Measurements from ENCODE around the gene TMSB10.
"Not testable (repeated sequence)": the region's sequence is repeated elsewhere in the genome, so short reads cannot be mapped to it uniquely, and the experiment has no call there.

Gene TMSB10

DNA sequence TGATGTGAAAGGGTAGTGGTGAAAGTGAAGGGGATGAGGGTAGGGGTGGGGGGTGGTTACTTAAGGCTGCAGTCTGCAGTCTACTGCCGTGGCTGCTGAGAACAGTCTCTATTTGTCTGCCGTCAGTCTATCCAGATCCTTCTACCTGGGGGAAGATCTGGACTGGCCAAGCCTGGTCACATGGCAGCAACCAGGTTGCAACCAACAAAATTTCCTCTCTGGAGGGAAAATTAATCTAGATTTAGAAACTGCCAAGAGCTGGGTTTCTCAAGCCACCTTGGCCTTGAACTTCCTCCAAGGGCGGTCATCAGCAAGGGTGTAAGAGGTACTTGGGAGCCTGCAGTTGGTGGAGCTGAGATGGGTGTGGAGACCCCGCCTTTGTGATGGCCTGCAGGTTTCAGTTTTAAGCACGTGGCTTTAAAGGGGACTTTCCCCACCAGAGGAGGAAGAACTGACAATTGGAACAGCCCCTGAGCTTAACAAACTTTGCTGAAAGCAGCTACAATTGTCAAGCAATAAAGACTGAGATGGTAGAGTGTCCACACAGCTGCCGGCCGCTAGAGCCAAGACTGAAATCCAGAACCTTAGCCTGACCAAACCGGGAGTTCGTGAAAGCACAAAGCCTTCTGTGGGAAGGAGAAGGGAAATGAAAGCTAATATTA lies 34.1 kb downstream of the TMSB10 start:
- TF ChIP-seq, protein P1, sequence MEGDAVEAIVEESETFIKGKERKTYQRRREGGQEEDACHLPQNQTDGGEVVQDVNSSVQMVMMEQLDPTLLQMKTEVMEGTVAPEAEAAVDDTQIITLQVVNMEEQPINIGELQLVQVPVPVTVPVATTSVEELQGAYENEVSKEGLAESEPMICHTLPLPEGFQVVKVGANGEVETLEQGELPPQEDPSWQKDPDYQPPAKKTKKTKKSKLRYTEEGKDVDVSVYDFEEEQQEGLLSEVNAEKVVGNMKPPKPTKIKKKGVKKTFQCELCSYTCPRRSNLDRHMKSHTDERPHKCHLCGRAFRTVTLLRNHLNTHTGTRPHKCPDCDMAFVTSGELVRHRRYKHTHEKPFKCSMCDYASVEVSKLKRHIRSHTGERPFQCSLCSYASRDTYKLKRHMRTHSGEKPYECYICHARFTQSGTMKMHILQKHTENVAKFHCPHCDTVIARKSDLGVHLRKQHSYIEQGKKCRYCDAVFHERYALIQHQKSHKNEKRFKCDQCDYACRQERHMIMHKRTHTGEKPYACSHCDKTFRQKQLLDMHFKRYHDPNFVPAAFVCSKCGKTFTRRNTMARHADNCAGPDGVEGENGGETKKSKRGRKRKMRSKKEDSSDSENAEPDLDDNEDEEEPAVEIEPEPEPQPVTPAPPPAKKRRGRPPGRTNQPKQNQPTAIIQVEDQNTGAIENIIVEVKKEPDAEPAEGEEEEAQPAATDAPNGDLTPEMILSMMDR (IDR thresholded peaks at IDR 0.05; ENCODE audit: low read length, missing control alignments): no peak
- no peak overlapping the region for H3K4me3 ChIP-seq (replicated peaks; ENCODE audit: low read depth, low read length)
- DNase-seq (ENCODE audit: low read depth): no peak

DNA sequence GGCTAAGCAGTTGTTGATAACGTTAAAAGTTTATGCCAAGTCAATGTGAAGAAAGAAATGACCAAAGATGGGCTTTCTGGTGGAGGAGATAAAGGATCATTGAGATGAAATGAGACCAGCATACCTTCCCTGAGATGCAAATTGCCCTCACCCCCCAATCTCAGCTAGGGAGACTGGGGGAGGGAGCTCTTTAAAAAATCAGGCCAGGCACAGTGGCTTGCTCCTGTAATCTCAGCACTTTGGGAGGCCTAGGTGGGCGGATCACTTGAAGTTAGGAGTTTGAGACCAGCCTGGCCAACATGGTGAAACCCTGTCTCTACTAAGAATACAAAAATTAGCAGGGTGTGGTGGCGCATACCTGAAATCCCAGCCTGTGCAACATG lies 34.6 kb downstream of the TMSB10 start:
- no peak for DNase-seq (ENCODE audit: low read depth)
- no peak overlapping the region for H3K4me3 ChIP-seq (replicated peaks; ENCODE audit: low read depth, low read length)
- TF ChIP-seq, protein P1 (IDR thresholded peaks at IDR 0.05; ENCODE audit: low read length, missing control alignments): no peak

DNA sequence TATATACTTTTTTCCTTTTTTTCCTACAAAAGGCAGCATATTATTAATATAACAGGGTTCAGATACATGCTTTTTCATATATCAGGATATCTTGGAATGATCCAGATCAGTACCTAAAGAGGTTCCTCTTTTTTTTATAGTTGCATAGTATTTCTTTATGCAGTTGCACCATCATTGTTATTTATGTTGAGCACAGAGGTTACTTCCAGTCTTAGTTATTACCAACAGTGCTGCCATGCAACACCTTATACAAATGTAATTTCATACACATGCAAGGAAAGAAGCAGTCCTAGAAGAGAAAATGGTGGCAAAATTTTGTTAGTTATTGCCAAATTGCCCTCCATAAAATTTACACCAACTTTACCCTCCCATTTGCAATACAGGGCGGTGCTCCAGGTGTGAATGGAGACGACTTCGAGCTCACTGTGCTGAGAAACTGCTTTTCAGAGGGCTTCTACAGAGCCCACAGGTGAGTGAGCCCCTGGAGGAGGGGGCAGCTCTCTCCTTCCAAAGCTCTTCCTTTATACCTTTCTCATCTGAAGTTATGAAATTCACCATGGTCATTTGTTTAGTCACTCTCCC lies 35.5 kb downstream of the TMSB10 start:
- TF ChIP-seq, protein P1 (IDR thresholded peaks at IDR 0.05; ENCODE audit: low read length, missing control alignments): no peak
- DNase-seq (ENCODE audit: low read depth): no peak

DNA sequence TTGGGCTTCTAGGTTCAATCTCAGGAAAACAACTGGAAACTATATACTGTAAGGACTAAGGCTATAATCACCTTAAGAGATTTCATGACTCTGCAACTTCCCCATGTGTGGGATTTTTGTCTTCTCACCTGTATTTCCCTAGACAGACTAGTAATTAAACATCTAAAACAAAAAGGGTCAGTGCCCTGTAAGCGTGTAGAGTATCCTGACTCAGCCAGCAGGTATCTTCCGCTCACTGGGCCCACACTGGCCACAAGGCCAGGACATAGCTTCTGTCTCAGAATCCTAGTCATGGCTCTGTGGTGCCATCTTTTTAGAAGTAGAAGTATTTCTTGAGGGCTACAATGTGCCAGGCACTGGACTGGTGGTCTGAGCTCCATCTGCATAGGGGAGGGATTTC lies 36.7 kb downstream of the TMSB10 start:
- H3K4me3 ChIP-seq (replicated peaks; ENCODE audit: low read depth, low read length): no peak overlapping the region
- DNase-seq (ENCODE audit: low read depth): no peak
- TF ChIP-seq, protein P1 (IDR thresholded peaks at IDR 0.05; ENCODE audit: low read length, missing control alignments): no peak

More for the DNA sequence above, 35.5 kb downstream of the TMSB10 start:
- no peak overlapping the region for H3K4me3 ChIP-seq (replicated peaks; ENCODE audit: low read depth, low read length)

DNA sequence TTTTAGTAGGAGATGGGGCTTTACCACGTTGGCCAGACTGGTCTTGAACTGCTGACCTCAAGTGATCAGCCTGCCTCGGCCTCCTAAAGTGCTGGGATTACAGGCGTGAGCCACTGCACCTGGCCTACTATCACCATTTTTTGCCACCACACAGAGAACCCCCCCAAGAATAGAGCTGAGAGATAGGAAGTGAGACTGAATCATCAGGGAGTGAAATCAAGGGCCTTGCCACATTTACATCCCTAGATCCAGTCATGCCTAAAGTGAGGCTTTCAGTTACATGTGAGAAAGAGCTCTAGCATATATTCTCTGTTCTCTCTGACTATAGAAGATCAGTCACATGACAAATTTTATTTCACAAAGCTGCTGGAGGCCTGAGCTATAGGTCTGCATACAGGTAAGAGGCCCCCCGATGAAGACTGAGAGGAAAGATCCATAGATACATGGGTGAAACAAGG lies 37.5 kb downstream of the TMSB10 start:
- peak; percentile 42 for DNase-seq (ENCODE audit: low read depth)
- no peak overlapping the region for H3K4me3 ChIP-seq (replicated peaks; ENCODE audit: low read depth, low read length)
- TF ChIP-seq, protein P1 (IDR thresholded peaks at IDR 0.05; ENCODE audit: low read length, missing control alignments): no peak

DNA sequence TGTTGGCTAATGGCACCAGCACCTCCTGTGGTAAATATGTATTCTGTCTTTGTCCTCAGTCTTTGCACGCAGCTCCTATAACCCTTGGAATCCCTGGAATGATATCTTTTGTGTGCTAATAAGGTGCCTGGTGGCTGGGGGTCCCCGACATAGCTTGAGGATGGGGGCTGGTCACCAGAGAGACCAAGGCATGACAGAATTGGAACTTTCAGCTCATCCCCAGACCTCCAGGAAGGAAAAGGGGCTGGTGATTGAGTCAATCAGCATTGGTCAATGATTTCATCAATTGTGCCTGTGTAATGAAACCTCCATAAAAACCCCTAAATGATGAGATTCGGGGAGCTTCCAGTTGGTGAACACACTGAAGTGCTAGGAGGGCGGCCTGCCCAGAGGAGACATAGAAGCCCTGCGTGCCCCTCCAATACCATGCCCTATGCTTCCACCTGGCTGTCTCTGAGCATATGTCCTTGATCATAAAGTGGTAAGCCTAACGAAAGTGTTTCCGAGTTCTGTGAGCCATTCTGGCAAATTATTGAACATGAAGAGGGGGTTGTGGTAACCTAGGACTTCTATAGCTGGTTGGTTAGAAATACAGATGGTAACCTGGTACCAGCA lies 38.9 kb downstream of the TMSB10 start:
- TF ChIP-seq, protein P1 (IDR thresholded peaks at IDR 0.05; ENCODE audit: low read length, missing control alignments): no peak
- no peak overlapping the region for H3K4me3 ChIP-seq (replicated peaks; ENCODE audit: low read depth, low read length)
- no peak for DNase-seq (ENCODE audit: low read depth)

DNA sequence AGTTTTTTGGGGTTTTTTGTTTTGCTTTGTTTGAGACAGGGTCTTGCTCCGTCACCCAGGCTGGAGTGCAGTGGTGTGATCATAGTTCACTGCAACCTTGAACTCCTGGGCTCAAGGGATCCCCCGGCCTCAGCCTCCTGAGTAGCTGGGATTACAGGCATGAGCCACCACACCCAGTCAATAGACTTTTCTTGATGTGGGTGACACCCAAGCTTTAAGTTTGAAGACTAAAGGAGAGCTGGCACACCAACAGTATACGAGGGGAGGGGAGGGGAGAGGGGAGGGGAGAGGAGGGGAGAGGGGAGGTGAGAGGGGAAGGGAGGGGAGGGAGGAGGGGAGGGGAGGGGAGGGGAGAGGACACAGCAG lies 40.4 kb downstream of the TMSB10 start:
- not testable (repeated sequence) for H3K4me3 ChIP-seq (replicated peaks; ENCODE audit: low read depth, low read length); DNase-seq (ENCODE audit: low read depth)
